ENCODE results near the gene SLCO1A2. TPM values are rescaled to one million over a fixed set of nuclear protein-coding genes. Genes with fewer than 3 reads are reported as not detected.
"Not testable (repeated sequence)": the region's sequence is repeated elsewhere in the genome, so short reads cannot be mapped to it uniquely, and the experiment has no call there.

The SLCO1A2 gene, protein sequence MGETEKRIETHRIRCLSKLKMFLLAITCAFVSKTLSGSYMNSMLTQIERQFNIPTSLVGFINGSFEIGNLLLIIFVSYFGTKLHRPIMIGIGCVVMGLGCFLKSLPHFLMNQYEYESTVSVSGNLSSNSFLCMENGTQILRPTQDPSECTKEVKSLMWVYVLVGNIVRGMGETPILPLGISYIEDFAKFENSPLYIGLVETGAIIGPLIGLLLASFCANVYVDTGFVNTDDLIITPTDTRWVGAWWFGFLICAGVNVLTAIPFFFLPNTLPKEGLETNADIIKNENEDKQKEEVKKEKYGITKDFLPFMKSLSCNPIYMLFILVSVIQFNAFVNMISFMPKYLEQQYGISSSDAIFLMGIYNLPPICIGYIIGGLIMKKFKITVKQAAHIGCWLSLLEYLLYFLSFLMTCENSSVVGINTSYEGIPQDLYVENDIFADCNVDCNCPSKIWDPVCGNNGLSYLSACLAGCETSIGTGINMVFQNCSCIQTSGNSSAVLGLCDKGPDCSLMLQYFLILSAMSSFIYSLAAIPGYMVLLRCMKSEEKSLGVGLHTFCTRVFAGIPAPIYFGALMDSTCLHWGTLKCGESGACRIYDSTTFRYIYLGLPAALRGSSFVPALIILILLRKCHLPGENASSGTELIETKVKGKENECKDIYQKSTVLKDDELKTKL
- not detected in 2 replicates for total RNA-seq (2014; rRNA removed; shearing (Covaris generic))
- not detected in 2 replicates for polyA plus RNA-seq (2014; cell fraction: nucleus; rRNA removed)

DNA sequence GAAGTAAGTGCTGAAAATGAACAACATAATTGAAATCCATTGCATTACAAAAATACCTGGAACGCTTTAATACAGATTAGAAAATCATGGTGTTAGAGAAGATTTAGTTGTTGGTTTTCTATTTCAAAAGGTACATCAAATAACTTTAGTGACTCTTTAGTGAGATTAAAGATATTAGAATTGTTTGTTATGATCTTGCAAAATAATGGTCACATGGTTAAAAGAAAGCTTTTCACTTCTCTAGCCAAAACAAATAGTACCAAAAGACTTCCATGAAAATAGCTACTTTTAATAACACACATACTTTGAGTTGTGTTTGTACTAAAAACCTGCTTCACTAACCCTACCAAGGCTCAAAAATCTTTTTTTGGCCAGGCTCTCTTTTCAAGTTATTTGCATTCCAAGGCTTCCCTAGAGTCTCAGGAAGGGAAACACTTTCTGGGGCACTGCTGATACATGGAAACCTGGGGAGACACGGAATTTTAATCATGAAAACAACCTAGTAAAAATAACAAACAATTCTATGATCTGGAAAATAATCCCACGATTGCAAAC lies at the start of gene SLCO1A2:
Gene SLCO1A2, minus strand, starts transcription at position 147 of the 555 bp plus-strand sequence. CDS start 270 bp downstream, outside the sequence.
- DNase-seq (ENCODE audit: extremely low read depth, low read depth): no peak

DNA sequence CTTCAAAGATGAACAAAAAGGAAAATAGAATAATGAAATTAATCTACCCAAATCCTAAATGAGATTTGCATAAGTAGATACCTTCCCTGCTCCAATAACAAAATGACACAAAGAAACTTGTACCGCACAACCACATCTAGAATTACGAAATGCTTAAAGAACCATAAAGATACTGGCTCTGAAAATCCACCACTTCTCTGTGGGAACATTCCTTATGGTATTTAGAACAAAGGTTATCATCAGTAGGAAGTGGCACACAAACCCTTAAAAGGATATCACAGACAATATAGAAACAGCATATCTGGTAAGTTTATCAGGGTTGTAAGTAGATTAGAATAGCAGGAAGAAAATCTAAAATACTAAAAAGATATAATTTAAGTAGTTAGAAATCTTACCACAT lies 49.5 kb upstream of the SLCO1A2 start:
- no peak for DNase-seq (ENCODE audit: extremely low read depth, low read depth)

DNA sequence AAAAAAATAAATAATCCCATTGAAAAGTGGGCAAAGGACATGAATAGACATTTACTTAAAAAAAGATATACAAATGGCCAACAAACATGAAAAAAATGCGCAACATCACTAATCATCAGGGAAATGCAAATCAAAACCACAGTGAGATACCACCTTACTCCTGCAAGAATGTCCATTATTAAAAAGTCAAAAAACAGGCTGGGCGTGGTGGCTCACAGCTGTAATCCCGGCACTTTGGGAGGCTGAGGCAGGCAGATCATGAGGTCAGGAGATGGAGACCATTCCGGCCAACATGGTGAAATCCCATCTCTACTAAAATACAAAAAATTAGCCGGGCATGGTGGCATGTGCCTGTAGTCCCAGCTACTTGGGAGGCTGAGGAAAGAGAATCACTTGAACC lies 46.6 kb upstream of the SLCO1A2 start:
- not testable (repeated sequence) for DNase-seq (ENCODE audit: extremely low read depth, low read depth)

DNA sequence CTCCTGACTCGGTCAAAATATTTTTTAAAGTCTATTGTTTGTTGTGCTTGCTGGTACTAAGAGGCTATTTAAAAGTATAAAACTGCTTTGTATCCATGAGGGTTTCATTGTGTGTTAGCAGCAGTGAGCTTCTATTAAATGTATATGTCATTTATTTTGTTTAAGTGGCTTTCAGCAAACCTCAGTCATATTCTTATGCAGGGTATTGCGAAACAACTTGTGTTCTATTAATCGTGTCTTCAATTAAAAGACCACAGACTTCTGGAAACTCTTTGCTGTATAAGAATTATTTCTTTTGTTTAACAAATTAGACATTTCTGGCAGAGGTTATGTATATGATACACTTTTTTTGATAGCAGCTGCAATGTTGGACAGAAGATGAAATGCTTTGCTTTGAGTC lies 44.5 kb upstream of the SLCO1A2 start:
- no peak for DNase-seq (ENCODE audit: extremely low read depth, low read depth)

DNA sequence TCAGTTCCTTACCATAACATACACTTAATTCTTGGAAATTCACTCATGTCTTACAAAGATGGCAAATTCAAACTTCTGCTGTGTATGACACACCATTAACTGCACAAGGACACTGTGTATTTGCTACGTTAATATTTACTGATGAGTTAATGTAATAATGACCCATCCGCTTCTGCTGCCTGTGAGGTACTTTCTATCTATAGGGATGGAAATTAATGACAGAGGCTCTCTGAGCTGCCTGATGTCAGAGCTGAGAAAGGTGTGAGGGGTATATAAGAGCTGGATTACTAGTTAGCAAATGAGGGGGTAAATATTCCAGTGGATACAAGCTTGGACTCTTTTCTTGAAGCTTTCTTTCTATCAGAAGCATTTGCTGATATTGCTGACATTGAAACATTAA lies 37.9 kb upstream of the SLCO1A2 start, which contains the start of gene IAPP:
Gene IAPP, plus strand, starts transcription at position 301 of the 400 bp plus-strand sequence. CDS start 450 bp downstream, outside the sequence.
- no peak for DNase-seq (ENCODE audit: extremely low read depth, low read depth)

DNA sequence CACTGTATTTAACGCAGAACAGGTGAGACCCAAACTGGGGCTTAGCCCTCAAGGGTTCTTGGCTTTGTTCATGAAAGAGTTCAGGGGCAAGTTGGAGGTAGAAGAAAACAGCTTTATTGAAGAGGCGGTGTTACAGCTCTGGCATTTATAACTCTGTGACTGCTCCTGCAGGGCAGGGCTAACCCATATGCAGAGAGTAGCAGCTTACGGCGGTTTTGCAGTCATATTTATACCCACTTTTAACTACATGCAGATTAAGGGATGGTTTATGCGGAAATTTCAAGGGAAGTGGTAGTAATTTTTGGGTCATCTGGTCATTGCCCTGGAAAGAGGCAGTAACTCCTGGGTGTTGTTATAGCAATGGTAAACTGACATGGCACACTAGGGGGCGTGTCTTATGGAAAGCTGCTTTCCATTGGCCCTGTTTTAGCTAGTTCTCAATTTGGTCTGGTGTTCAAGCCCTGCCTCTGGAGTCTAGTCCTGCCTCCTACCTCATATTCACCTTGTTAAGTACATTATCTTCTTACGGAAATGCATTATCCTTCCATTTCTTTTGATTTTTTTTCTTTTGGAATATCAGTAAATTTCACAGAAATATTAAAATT lies 36.2 kb upstream of the SLCO1A2 start:
- no peak for DNase-seq (ENCODE audit: extremely low read depth, low read depth)

DNA sequence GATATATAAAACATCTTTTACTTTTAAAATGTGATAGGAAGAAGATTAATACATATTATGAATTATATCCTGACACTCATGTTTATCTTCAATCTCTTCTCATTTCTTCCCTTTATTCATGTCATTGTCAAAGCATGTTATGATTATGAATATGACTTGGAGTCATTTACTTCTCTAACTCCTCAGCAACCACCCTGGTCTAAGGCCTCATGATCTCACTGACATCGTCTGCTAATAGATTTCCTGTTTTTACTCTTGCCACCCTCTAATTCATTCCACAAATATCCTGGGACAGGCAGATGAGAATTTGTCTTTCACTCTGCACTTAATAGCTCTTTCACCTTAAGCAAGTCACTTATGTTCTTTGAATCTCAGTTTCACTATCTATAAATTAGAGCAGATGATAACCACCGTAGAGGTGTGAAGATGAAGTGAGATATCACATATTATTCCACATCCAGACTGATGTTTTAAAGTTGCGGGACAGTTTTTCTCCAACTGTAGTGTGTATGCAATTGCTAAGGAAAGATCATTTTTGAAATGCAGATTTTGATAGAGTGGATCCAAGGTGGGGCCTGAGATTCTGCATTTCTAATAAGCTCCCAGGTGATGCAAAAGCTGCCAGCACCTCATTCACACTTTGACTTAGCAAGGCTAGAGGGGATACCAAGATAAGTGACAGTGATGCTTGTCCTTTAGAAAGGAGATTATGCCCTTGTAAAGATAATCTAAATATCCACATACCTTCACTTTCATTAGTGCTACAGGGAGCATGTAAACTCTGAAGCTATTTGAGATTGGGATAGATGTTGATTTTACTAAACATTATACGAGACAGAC lies 34.6 kb upstream of the SLCO1A2 start:
- DNase-seq (ENCODE audit: extremely low read depth, low read depth): no peak

DNA sequence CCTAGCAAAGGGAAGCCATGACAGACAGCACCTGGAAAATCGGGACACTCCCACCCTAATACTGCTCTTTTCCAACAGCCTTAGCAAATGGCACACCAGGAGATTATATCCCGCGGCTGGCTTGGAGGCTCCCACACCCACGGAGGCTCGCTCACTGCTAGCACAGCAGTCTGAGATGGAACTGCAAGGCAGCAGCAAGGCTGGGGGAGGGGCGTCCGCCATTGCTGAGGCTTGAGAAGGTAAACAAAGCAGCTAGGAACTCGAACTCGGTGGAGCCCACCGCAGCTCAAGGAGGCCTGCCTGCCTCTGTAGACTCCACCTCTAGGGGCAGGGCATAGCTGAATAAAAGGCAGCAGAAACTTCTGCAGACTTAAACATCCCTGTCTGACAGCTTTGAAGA lies 25.9 kb upstream of the SLCO1A2 start:
- DNase-seq (ENCODE audit: extremely low read depth, low read depth): not testable (repeated sequence)

DNA sequence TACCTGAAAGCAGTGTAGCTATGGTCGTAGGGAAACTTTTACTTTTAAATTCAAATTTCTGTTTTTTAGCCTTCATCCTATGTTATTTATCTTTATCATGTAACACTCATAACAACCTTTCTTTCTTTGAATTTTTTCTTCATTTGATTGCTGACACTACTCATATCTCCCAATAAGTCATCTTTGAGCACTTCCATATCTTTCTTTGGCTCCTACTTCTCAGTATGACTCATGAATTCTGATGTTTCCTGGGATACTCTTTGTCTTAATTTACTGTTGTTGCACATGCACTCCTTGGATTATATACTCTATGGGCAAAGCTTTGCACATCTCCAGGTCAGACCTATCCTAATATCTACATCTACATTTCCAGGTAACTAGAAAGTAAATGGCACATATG lies 19.9 kb upstream of the SLCO1A2 start:
- no peak for DNase-seq (ENCODE audit: extremely low read depth, low read depth)

DNA sequence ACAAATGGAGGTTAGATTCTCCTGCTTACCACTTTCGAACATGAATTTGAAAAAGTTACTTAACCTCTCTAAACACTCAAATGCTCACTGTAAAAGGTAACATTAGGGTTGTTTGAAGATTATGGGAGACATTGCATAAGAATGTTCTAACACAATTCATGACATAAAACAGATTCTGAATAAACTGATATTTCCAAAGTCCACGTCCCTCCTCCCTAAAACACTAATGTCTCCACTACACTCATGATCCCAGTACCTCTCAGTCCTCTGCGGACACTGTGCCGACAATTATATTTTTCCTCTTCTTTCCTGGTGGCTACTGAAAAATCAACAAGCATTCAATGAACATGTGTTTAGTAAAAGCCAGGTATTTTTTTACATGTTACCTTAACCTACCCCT lies 19.2 kb upstream of the SLCO1A2 start:
- no peak for DNase-seq (ENCODE audit: extremely low read depth, low read depth)

DNA sequence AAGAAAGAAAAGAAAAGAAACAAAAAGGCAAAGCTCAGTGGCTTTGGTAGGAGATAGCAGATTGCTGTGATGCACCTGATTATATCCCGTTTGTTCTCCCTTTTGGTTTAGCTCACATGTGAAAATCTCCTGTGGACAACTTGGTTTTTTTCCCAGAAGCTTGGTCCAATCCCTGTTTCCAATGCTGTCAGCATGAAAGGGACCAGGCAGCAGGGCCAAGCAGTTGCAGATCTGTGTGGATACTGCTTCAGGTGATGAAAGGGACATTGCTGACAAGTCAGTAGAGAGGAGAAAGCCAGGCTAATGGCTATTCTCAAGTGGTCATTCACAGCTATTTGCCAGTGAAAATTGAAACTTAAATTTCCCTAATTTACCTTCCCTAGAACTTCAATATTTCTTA lies 18.8 kb upstream of the SLCO1A2 start:
- DNase-seq (ENCODE audit: extremely low read depth, low read depth): no peak

DNA sequence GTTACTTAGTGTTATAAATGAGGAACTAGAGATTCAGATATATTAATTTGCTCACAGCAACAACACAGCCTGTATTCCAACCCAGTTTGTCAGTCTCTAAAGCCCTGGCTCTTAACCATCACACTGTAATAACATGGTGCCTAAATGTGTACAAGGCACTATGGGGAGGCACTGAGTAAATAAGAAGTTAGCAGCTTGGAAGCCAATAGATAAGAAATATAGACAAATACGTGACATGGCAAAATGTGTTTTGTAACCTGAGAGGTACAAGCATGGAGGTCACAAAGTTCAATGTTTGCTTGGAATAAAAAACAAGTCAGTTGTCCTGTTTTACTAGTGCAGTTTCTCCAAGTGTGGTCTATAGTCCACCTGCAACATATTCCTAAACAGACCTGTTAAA lies 16.3 kb upstream of the SLCO1A2 start:
- no peak for DNase-seq (ENCODE audit: extremely low read depth, low read depth)

DNA sequence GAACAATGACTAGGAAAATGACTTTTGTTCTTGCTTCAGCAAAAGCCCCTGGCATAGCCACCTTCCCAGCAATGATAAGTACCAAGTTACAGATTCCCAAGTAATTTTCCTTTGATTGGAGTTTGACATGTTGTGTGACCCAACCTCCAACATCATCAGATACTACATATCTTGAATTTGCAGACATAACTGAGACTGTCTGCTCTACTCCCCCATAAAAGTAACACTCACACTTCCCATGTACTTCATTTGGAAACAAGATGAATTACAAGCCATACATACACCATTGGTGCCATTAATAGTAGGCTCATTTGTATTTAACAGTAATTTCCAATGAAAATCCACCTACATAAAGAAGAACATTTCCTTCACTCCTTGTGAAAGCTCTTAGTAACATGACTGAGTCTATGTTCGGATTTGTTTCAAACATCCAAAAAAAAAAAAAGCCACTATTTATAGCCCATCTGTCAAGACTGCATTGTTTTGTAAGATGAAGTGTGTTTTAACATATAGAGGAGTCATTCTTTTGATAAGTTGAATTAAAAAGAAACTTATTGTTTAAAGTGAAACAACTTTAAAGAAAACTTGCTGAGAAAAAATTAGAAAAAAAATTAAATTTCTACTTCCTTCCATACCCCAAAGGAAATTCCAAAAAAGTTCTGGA lies 12.0 kb upstream of the SLCO1A2 start:
- DNase-seq (ENCODE audit: extremely low read depth, low read depth): no peak

DNA sequence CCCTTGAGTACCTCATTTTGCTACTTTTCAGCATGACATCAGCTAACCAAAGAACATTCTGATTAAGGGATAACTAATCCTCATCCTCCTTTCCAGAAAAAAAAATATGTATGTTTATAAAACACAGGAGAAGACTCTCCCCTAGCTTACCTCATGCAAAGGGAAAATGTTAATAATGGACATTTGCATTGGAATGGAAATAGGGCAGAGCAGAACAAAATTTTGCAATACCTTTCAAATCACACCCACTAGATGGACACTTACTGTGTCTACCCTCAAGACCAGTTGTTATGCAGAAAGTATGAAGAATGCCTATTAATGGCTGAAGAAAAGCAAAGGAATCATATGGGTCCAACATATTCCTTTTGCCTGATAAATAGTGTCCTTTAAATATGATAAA lies 8.9 kb upstream of the SLCO1A2 start:
- DNase-seq (ENCODE audit: extremely low read depth, low read depth): no peak

DNA sequence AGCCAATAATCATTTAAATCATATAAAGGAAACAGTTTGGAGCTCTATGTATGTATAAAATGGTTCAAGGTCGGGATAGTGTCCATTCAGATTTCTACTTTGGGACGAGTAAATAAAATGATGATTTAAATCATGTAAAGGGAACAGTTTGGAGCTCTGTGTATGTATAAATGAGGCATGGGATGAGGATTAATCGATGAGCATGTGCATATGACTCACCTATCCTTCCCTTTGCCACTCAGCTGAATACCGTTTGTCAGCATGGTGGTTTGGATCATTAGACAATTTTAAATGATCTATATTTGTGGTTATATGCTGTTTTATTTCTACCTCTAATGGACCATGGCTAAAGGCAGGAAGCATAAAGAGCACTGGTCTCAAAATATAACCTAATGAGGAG lies 7.1 kb upstream of the SLCO1A2 start:
- DNase-seq (ENCODE audit: extremely low read depth, low read depth): no peak

DNA sequence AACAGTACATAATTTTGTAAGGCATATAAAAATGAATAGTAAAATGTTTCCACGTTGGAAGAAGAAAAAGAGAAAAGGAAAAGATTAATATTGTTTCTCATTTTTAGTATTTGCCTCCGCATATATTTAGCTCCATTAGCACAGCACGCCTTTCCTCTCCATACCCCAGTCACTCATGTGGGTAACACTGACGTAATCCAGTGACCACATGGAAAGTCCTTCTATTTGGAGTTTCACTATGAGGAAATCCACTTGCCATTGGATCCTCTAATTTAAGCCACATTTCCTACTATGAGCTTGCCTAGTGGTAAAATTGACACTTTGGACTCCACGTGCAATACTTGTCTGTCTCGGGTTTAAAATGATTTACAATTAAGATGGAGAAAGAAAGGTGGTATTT lies 5.7 kb upstream of the SLCO1A2 start:
- no peak for DNase-seq (ENCODE audit: extremely low read depth, low read depth)

DNA sequence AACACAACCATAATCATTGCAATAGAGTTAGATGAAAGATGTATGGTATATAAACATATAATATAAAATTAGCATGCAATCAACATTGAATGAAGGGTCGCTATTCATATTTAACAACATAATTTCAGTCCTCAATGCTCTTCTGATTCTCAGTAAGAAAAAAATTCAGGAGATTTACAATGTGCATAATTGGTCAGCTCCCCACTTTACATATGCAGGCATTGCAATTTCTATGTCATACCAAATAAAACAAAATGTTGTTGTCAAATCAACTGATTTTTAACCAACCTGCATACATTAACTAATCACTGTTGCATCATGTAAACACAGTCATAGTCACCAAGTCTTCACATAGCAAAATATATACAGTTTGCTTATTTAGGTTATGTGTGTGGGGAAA lies 5.2 kb upstream of the SLCO1A2 start:
- no peak for DNase-seq (ENCODE audit: extremely low read depth, low read depth)

DNA sequence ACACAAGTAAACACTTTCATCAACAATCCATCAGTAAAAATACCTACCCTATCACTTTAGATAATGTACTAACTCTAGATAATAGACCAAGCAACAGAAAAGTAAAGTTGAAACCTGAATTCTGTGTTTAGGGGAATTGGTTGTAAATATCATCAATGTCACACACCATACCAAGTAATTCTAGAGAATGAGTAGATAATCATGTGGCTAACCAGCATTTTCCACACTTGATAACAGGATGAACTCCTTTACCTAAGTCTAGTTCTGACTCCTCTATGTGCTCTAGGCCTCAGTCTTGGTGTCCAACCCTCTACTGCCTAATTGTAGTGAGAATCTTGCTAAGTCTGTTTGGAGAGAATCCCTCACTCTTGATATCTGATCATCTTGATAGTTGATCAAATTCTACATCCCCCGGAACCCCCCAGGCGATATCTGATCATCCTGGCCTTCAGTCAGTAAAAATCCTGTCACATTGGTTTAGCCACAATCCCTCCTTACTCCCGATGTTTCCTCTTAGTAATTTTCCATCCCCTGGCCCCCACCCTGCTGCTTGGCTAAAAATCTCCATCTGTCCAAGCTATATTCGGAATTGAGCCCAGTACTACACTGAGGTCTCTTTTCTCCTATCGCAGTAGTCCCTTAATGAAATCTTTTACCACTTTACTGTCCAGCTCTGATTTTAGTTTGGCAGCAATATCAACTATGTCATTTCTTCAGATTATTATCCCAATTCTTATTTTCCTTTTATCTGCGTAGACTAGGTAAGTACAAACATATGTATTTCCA lies 3.4 kb upstream of the SLCO1A2 start:
- no peak for DNase-seq (ENCODE audit: extremely low read depth, low read depth)

DNA sequence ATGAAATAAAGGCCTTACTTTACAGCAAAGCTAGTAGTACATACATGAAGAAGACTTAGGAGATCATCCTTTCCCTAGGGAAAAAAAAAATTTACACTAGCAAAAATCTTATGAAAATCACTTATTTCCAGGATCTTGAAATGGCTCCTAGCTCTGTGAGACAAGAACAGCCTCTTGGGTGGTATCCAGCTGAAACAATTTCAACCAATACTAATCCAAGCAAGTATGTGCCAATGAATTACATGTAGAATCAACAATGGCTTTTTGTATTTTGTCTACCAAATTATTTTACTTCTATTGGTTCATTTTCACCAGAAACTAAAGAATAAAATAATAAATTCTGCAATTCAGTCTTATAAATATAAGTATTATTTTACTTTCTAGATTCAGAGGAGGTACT lies 2.7 kb upstream of the SLCO1A2 start:
- no peak for DNase-seq (ENCODE audit: extremely low read depth, low read depth)
